Activated CD4-positive, CD25-positive, alpha-beta regulatory T cell treated with anti-CD3 and anti-CD28 coated beads, Interleukin-2, amount 50 U/mL, for 72 hours (primary cell): ENCODE measurements around the gene MACROD2.

Source experiments
- DNase-seq: peaks from one replicate; pipeline ENCODE4 v3.0.0; 2021

Gene MACROD2

DNA sequence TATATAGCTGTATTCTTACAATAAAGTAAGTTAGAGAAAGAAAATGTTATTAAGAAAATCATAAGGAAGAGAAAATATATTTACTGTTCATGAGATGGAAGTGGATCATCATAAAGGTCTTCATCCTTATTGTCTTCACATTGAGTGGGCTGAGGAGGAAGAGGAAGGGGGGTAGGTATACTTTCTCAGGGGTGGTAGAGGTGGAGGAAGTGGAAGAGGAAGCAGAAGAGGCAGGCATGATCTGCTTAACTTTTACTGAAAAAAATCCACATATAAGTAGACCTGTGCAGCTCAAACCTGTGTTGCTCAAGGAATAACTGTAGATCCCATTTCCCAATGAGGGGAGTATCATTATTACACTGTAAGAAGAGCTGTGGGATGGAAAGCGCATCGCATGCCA is 1863.7 kb downstream of the MACROD2 start:
- no peak for DNase-seq

DNA sequence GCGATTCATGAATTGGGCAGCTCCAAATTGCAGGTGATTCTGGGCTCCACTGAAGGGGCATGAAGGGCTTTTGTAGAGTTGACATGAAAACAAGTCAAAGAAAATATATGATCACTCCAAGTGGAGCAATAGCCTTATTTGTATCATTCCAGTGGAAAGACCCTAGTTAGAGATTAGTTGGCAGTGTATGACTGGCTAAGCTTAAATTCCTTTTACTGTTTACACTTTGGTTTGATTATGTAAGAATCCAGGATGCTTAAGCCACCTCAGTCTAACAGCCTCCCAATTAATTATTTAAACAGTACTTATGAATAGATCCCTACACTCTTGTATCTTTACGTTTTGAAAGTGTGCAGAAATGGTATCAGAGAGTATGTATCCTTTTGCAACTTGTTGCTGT is 1865.5 kb downstream of the MACROD2 start:
- DNase-seq, result no peak

DNA sequence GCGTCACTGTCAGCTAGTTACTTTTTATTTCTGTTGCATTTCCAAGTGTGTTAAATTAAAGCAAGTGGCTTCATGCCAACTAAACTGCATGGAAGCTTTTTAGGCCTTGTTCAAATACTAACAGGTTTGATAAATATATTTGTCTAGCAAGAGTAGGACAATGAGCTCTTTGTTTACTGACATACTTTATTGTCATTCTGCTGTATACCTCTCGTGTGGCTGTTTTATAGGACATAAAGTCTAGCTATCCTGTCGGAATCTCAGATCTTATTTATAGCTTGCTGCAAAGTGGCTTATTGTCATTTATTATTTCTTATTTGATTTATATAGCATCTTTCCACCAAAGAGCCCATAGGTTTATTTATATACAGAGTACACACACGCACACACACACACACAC is 1866.9 kb downstream of the MACROD2 start:
- DNase-seq, result no peak

DNA sequence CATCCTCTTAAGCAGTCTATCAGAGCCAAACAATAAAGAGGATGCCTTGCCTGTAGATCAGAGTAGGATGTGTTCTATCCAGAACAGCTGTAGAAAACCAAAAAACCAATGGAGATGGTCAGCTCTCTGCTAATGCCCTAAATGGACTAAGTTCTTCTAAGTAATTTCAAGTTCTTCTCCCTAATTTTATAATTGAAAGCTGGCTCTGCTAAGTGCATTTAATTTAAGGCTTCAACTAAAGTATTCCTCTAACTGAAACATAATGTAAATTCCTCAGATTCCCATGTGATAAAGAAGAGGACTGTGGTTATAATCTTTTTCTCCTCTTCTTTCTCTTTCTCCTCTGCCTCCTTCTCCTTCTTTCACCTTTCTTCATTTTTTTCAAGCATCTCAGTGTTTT is 1868.4 kb downstream of the MACROD2 start:
- DNase-seq, result no peak

DNA sequence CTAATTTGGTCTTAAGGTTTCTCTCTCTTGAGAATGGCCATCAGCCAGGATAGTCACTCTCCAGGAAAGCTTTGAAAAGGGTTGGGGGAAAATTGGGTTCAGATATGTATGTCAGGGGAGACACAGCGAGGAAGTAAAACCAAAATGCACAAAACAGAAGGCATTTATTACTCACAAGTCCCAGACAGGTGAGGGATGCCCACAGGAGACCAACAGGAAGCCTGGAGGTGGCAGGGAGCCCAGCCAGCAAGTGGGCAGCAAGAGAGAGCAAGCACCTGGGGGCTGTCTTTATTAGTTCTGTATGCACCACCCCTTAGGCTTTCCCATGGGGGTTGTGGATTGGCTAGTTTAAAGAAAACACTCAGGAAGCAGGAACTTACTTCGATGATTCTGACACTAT is 1870.2 kb downstream of the MACROD2 start:
- DNase-seq, result no peak

DNA sequence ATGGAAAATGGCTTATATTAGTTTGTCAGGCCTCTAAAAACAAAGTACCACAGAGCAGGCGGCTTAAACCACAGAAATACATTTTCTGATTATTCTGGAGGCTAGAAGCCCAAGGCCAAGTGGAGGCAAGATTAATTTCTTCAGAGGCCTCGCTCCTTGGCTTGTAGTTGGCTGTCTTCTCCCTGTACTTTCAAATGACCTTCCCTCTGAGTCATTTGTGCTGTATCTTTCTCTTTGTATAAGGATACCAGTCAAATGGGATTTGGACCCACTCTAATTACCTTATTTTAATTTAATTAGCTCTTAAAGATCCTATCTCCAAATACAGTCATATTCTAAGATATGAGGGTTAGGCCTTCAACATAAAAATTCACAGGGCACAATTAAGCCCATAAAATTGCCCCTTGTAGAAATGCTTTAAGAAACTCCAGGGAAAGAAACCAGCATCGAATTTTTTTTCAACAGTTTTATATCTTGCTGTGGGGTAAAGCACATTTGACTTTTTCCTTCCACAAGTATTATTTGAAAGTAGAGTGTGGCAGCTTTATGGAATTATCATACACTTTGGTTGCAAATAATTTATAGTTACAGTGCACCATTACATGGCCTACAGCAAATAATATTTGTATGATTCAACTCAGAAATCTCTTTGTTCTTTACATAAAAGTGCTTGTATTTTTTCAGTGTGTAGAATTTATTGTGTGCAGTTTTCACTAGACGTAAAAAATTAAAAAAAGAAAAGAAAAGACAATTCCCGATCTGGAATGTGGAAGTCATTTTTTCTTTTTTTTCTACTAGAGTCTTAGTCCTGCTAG is 1871.8 kb downstream of the MACROD2 start:
- DNase-seq, result no peak

DNA sequence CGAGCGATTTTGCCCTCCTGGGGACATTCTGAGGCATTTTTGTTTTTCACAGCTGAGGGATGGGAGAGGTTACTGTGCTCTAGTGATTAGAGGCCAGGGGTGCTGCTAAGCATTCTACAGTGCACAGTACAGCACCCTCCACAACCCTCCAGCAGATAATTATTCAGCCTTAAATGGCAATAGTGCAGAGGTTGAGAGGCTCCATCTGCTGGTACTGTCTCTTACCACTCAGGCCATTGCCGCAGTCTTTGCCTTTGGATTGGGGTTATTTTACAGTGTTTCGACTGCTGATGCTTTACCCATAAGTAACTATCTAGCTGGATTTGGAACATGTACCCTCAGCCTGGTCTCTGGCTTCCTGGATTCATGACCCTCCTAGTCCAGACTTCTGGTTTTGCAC is 1872.6 kb downstream of the MACROD2 start:
- DNase-seq, result no peak

DNA sequence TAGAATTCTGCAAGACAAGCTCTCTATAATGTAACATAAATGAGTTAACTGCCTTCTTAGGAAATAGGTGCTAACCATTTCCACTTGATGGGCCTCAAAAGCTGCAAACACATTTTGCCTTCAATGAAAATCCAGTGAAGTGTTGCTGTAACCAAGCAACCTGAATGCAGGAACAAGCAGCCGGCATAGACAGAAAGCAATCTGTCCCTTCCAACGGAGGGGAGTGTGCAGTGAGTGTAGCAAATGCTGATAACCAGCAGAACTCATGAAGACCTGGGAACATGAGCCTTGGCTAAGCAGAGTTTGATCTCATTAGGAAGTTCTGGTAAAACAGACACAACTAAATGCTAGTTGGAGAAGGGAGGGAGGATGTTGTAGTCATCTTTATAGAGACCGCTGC is 1880.1 kb downstream of the MACROD2 start:
- DNase-seq, result no peak

DNA sequence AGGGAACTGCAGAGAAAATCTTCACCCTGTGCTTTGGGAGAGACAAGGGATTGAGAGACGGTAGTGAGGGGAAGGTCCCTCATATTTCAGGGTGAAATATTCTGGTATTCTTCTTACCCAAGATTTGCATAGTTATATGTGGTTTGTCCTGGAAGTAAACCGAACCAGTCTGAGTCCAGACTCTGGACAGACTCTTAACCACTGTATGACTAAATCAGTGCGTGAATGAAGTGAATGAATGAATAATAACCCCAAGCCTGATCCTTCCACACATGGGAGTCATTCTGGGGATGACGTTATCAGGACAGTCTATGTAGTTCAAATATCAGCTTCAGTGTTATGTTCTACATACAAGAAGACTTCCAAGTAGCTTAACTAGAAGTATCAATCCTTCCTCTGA is 1887.2 kb downstream of the MACROD2 start:
- no peak for DNase-seq

DNA sequence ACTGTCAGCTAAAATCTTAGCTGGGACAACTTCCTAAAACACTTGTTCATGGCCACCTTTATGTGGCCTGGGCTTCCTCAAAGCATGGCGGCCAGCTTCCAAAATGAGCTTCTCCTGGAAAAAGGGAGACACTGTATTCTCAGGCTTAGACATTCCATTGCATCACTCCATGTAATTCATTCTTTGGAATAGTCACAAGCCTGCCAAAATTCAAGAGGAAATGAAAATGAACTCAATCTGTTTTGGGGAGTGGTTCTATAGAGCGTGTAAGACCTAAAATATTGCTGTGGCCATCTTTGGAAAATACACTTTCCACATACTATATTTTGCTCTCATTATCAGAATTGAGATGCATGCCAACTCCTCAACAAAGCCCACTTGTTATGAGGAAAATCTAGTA is 1890.9 kb downstream of the MACROD2 start:
- no peak for DNase-seq

DNA sequence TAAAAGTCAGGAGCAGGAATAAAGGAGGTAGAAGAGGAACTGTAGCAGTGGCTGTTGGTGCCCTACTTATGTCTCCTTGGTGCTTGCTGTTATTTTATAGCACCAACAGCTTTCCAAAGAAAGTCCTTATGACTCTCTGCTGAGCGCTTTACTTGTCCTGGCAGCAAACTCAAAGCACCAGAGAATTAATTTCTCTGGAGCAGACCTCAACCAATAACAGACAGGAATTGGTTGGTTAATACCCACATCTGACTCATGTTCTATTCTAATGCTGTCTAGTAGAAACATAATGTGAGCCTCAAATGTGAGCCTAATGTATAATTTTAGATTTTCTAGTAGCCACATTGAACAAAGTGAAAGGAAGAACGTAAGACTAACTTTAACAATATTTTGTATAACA is 1892.1 kb downstream of the MACROD2 start:
- no peak for DNase-seq

DNA sequence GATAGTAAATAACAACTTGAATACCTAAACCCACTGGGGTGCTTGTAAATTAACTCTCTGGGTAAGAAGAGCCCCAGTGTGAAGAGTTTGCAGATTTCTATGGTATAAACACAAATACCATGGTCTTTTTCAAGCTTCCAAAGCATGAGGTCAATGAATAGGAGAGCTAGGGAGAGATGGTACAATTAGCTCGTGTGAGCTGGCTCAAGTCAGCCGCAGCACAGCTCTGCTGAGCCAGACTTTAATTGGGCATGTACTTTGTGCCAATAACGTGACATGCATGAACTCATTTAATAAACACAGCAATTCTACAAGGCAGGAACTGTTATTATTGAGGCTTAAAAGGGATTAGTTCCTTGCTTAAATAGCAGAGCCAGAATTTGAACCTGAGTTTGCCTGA is 1893.7 kb downstream of the MACROD2 start:
- no peak for DNase-seq

DNA sequence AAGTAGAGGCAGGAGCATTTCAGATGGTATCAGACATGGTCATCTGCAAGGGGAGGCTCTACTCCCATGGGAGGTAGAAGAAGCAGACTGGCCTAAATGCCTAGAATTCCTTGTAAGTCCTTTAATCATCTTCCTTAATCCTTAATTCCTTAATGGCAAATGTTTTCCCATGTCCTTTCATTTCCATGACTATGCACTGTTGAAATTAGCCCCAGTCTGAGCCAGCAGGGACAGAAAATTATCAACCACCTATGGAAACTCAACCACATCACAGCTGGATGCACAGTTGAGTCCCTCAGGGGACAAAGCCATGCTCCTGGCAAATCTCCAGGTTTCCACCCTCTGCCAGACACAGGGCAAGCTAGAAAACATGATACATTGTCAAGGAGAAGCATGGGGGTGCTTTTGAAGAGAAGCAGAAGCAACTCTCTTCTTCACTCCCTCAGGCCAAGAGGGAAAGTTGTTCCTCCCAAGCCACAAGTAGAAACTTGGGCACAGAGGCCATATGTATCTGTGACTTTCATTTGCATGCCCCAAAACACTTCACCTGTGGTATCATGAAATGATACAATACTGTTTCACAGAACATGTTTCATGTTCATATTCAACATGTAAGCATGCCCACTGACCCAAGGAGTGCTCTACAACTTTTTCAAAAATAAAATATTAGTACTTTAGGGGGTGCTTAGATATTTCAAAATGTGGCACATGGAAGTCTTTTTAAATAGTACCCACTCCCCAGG is 1894.4 kb downstream of the MACROD2 start:
- no peak for DNase-seq

DNA sequence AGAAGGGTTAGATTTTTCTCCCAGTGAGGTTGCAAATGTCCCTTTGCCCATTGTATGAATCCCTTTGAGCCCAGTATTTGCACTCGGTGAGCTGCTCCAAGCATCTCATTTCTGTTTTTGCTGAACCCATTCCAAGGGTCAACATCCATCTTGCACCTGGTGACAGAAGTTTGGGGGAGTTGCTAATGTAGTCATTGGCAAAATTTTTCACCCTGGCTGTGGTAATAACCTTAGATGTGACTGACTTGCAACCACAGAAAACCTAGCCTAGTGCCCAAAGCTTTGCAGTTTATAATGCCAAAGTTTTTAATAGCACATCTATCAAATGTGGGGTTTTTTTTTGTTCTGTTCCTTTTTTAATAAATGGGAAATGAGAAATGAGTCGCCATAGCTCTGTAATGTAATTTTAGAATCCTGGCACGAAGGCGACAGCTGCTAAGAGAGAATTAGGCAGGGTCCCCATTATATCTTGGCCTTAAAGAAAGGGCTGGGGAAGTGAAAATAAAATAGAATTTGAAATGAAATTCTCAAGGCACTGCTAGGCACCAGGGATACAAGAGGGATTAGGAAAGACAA is 1895.2 kb downstream of the MACROD2 start:
- no peak for DNase-seq

DNA sequence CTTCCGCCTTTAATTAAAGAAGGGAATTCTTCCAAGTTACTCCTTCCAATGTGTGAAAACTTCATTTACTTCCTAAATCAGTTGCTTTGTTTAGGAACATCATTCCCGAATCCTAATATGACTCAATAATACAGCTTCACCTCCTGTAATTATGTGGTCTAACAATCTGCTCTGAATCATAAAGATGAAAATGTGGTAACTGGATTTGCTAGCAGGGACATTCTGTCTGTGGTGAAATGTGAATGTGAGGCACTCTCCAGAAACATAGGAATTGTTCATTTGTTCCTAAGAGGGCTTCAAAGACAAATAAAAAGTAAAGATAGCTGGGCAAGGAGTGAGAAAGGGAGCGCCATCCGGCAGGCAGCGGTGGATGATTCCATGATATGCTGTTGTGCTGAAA is 1899.8 kb downstream of the MACROD2 start:
- no peak for DNase-seq

DNA sequence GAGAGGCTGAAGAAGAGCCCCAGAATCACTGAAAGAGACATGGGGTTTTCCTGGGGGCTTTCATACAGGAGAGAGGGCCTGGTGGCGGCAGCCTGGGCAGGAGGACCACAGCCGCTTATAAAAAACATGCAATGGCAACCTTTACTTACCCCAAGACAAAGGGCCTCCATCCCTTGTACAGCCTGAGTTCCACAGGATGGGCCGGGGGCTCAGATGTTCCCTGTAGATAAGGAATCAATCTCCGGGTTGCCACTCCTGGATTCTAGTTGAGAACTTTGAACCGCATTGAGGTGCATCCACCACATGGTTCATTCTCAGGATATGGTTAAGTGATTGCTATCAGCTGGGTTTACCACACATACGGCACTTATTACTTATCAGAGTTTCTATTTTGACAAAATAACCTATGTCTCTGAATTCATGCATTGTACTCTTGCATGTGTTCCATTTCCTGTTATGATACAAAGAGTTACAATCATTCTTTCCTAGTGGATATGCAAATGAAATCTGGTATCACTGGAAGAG is 1900.3 kb downstream of the MACROD2 start:
- no peak for DNase-seq

DNA sequence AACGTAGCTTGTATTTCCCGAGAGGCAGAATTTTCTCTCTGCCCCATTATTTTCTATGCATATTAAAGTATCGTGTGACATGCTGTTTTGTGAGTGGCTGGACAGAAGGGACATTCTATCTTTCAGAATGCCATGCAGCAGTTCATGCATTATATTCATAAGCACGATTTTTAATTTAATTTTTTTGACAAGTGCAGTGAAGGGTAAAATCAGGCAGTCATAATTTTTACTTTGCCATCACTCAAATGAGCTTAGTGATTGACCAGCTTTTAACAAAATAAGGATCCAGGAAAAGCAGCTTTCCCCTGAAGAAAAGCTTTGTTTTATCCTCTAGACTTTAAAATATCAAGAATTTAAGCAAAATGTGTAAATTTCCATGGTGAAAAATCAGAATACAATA is 1904.7 kb downstream of the MACROD2 start:
- DNase-seq, result no peak

DNA sequence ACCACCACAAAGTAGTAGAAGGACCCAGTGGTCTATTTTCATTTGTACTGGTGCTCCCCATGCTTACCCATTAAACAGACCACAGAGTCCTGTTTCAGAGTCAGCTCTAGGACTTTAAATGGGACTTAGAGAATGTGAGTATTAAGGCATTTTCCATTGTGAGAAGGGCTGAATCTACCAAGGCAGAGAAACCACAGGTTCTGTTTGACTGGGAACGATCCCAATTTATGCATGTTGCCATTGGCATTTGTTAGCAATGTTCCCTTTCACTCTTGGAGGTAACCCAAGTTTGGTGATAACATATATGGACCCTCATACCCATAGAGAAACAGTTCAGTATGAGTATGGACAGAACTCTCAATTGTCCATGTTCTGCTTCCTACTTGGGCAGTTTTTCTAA is 1905.1 kb downstream of the MACROD2 start:
- DNase-seq, result no peak

DNA sequence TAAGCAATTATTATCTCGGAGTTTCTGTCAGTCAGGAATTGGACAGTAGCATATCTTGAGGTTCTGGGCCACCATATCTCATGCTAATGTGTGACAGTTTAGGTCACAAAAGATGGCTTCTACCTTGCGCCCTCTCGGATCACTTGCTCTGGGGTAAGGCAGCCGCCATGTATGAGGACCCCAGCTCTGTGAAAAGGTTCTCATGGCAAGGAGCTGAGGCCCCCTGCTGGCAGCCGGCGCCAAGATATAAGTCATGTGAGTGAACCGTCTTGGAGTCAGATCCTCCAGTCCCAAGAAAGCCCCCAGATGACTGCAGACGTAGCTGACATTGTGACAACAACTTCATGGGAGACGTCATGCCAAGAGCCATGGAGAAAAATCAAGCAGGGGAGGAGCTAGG is 1907.2 kb downstream of the MACROD2 start:
- no peak for DNase-seq

DNA sequence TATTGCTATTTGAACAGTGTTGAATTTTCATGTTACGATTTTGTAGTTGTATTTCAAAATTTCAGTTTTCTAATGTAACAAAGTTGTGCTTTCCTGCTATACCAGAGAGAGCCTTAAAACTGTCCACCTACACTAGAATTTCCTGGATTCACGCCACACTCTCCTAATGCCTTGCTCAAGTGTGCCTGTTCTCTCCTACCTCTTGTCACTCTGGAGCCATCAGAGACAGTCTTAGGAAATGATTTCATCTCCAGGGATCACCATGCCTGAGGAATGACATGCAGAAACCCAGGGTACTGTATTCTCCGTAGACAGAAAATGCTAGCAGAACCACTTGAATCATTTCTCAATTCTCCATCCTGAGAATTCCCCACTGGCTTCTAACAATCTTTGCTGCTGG is 1910.3 kb downstream of the MACROD2 start:
- DNase-seq, result no peak

DNA sequence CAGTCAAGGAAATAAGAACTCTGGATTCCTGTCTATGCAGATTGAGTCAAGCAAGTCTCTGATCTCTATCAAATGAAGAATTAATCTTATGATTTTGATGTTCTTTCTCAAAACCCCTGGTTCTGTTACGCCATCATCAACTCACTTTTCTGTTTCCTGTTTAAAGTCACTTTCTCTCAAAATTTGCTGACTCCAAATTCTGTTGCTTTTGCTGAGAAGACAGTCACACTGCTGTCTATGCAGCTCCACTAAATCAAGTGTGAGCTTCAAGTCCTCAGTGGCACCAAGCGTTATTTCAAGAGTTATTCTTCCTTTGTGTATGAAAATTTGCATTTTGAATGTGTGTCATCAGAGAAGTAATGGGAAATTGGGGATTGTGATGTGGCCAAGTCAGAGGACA is 1914.7 kb downstream of the MACROD2 start:
- DNase-seq, result no peak

DNA sequence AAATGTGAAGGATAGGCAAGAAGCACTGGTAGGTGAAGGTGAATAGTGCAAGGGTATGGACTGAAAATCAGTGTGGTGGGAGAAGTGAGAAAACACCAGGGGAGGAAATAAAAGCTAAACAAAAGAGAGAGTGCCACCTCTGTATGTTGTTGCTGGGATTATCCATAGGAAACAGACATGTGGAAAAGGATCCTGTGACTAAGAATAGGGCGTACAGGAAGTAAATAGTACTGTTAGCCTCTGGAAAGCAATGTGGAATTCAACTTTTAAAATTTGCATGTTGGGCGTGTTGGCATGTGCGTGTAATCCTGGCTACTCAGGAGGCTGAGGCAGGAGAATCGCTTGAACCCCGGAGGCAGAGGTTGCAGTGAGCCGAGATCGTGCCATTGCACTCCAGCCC is 1916.3 kb downstream of the MACROD2 start:
- DNase-seq, result no peak

DNA sequence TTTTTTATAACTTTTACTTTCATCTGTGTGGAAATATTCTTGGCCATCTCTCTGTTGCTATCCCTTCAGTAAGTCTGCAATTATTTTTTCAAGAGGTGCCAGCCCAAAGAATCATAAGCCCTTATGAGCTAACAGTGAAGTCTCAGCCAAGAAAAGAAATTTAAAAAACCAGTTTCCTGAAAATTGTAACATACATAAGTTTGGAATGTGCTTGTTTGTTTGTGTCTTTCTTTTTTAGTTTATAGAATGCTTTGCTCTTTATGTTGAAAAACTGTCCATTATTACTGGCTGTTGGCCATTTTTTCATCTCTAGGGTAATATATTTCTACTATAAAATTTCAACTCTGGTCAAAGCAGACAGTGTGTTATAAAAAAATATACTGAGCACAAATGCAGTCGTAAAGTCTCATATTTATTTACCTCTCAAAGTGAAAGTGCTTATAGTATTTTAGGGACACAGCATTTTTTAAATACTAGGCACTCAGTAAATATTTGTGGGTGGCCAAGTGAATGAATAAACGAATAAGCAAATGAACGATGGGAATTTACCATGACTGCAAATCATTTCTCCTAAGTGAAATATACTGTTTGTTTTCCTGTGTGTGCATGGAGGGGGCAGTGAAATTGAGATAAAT is 1918.2 kb downstream of the MACROD2 start:
- DNase-seq, result no peak

DNA sequence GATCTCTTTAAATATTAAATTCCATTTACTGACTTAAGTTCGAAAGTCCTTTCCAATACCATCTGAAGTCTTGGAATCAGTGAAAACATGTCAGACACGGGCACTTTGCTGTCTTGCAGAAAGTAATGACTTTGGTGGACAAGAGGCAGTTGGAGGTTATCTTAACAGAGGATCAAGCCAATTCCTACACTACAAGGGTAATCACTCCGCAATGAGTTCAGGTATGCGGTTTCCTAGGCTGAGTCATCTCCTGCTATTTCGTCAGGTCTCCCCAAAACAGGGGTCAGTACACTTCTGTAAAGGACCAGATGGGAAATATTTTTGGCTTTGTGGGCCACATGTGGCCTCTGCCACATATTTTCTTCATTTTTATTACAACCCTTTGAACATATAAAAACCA is 1921.3 kb downstream of the MACROD2 start:
- DNase-seq, result no peak
